HL-60 (cell line): ENCODE results near the gene WNT5A.

Source experiments
- GABPA ChIP-seq: IDR thresholded peaks from 2 replicates; pipeline ENCODE4 v1.6.1; 2012; ENCODE audit warnings: low read depth
- POLR2AphosphoS5 ChIP-seq: IDR thresholded peaks from 2 replicates; pipeline ENCODE4 v1.6.1; 2012; ENCODE audit warnings: low read depth
- TF ChIP-seq, protein P1 (sequence below): IDR thresholded peaks from one replicate; pipeline ENCODE4 v1.5.1; 2011; ENCODE audit warnings: low read length, control low read depth, inconsistent platforms; ENCODE audit not compliant: insufficient read depth
- TF ChIP-seq, protein P2 (sequence below): IDR thresholded peaks from 2 replicates; pipeline ENCODE4 v1.6.1; 2012; ENCODE audit warnings: low read depth; ENCODE audit not compliant: insufficient replicate concordance

DNA sequence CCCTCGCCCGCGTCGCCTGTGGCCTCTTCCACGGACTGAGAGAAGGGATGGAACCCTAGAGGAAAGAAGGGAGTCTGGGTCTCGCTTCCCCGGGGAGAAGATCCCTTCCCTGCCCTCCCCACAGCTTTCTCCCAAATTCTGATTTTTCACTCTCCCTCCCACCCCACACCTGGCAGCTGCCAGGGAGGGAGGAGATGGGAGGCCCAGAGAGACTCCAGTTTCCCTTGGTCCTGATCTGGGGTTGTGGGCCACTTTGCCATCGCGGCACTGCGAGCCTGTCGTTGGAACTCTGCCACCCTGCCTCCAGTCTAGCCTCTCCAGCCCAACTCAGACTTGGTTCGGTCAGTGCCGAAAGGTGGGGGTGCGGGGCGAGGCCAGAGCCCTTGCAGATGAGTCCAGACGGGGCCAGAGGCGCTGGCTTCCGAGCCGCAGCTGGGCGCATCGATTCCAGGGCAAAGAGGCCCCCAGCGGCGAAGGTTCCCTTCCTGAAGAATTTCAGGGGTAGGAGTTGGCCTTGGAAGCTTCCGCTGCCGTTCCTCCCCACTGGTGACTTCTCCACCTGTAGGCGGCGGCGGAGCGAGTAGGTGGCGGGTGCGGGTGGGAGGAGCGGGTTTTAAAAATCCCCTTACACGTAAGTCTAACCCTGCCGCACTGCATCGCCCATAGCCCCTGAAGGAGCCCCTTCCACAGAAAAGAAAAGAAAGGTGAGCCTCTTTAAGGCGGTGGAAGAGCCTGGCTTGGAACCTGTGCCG, 5.2 kb downstream of the WNT5A start:
- TF ChIP-seq, protein P1, sequence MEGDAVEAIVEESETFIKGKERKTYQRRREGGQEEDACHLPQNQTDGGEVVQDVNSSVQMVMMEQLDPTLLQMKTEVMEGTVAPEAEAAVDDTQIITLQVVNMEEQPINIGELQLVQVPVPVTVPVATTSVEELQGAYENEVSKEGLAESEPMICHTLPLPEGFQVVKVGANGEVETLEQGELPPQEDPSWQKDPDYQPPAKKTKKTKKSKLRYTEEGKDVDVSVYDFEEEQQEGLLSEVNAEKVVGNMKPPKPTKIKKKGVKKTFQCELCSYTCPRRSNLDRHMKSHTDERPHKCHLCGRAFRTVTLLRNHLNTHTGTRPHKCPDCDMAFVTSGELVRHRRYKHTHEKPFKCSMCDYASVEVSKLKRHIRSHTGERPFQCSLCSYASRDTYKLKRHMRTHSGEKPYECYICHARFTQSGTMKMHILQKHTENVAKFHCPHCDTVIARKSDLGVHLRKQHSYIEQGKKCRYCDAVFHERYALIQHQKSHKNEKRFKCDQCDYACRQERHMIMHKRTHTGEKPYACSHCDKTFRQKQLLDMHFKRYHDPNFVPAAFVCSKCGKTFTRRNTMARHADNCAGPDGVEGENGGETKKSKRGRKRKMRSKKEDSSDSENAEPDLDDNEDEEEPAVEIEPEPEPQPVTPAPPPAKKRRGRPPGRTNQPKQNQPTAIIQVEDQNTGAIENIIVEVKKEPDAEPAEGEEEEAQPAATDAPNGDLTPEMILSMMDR: no peak
- TF ChIP-seq GABPA: no peak
- no peak for TF ChIP-seq POLR2AphosphoS5
- TF ChIP-seq, protein P2, sequence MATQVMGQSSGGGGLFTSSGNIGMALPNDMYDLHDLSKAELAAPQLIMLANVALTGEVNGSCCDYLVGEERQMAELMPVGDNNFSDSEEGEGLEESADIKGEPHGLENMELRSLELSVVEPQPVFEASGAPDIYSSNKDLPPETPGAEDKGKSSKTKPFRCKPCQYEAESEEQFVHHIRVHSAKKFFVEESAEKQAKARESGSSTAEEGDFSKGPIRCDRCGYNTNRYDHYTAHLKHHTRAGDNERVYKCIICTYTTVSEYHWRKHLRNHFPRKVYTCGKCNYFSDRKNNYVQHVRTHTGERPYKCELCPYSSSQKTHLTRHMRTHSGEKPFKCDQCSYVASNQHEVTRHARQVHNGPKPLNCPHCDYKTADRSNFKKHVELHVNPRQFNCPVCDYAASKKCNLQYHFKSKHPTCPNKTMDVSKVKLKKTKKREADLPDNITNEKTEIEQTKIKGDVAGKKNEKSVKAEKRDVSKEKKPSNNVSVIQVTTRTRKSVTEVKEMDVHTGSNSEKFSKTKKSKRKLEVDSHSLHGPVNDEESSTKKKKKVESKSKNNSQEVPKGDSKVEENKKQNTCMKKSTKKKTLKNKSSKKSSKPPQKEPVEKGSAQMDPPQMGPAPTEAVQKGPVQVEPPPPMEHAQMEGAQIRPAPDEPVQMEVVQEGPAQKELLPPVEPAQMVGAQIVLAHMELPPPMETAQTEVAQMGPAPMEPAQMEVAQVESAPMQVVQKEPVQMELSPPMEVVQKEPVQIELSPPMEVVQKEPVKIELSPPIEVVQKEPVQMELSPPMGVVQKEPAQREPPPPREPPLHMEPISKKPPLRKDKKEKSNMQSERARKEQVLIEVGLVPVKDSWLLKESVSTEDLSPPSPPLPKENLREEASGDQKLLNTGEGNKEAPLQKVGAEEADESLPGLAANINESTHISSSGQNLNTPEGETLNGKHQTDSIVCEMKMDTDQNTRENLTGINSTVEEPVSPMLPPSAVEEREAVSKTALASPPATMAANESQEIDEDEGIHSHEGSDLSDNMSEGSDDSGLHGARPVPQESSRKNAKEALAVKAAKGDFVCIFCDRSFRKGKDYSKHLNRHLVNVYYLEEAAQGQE: no peak
